Gastrocnemius medialis (tissue), 4 donors: ENCODE measurements around the gene GLIPR1. TPM values are rescaled to one million over a fixed set of nuclear protein-coding genes. Genes with fewer than 3 reads are reported as not detected.

Experiments used
- ATAC-seq, 2 donors: fragments of 150-250 bp; one replicate each; pipeline ENCODE4 v1.9.1; 2016
- DNase-seq, 2 donors: peaks; one replicate each; pipeline ENCODE4 v3.0.0-alpha.2; 2019
- H3K27ac ChIP-seq, 4 donors: fragments of 200-600 bp; sonication (generic); 1 replicate in 1 of 4; 2 replicates in 3 of 4; pipeline ENCODE4 v1.5.1; 2016 to 2018; ENCODE audit warnings: mild to moderate bottlenecking in 2 of 4, moderate library complexity in 1 of 4
- H3K27me3 ChIP-seq, 3 donors: fragments of 200-600 bp; sonication (generic) in 2 of 3; 1 replicate in 1 of 3; 2 replicates in 2 of 3; pipeline versions ENCODE4 v1.5.1 to v1.6.0; 2016 to 2019; ENCODE audit warnings: mild to moderate bottlenecking in 1 of 3, moderate library complexity in 1 of 3
- H3K36me3 ChIP-seq, 2 donors: fragments of 200-600 bp; sonication (generic) in 1 of 2; one replicate each; pipeline ENCODE4 v1.5.1; 2017 to 2018
- H3K4me1 ChIP-seq, 2 donors: fragments of 200-600 bp; sonication (generic) in 1 of 2; one replicate each; pipeline ENCODE4 v1.5.1; 2016 to 2017; ENCODE audit warnings: mild to moderate bottlenecking in 2 of 2
- H3K4me3 ChIP-seq, 4 donors: fragments of 200-600 bp; sonication (generic) in 3 of 4; 1 replicate in 1 of 4; 2 replicates in 3 of 4; pipeline ENCODE4 v1.5.1; 2016 to 2019; ENCODE audit warnings: mild to moderate bottlenecking in 2 of 4
- H3K9me3 ChIP-seq, 3 donors: fragments of 200-600 bp; sonication (generic) in 2 of 3; 1 replicate in 1 of 3; 2 replicates in 2 of 3; pipeline ENCODE4 v1.5.1; 2016 to 2019
- POLR2A ChIP-seq, 2 donors: fragments of 450-650 bp; IDR thresholded peaks; one replicate each; pipeline ENCODE4 v1.6.1; 2017; ENCODE audit warnings: antibody characterized with exemption in 2 of 2, mild to moderate bottlenecking in 2 of 2, moderate library complexity in 2 of 2
- in situ Hi-C, 4 donors: fragments of 200-750 bp; cut with MboI; loops; one replicate each; pipeline versions ENCODE4 v1.15.0 to v1.8.0; 2017; ENCODE audit warnings: low sequenced_read_pairs in 4 of 4
- intact Hi-C: fragments of 100-400 bp; cut with DNase I; formaldehyde crosslinking; loops from one replicate; pipeline ENCODE4 v1.15.1; 2023; ENCODE audit warnings: low total_unique reads
- total RNA-seq, 4 donors: library from RNA; depleted of rRNA; stranded (reverse); fragments of >200 nt; gene quantifications; one replicate each; pipeline versions ENCODE4 v1.1.0 to v1.2.3, GENCODE V29; 2016
- TF ChIP-seq, protein P1 (sequence below), 5 experiments: fragments of 450-650 bp in 3 of 5; fragments of 200-600 bp in 2 of 5; sonication (generic) in 2 of 5; IDR thresholded peaks in 4 of 5; conservative IDR thresholded peaks in 1 of 5; 1 replicate in 4 of 5; 2 replicates in 1 of 5; pipeline ENCODE4 v1.5.1; 2016 to 2019; ENCODE audit warnings: antibody characterized with exemption in 5 of 5, mild to moderate bottlenecking in 3 of 5, moderate library complexity in 3 of 5

GLIPR1 gene
- total RNA-seq, 4 donors from 2014 or later, result 1.1 to 5.6 (median 2.8) TPM

DNA sequence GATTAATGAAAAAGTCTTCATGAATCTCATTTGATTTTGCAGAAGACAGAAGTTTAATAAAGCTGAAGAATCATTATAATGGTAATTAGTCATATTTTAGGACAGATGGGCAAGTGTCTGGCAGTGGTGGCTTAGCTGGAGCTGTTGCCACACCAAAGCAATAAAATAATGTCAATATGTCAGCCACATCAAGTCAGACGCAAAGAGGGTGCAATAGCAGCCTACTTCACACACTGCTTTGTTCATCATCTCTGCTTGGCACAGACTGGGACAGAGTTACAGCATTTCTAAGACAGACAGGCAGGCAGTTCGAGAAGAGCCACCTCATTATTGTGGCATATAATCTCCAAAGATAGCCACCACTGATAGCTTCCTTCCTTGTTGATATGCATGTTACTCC is 47.7 kb downstream of the GLIPR1 start:
- no peak for DNase-seq
- intact Hi-C loops, result loop anchor here (5.0 kb wide), 1 partner anchor 819 kb away; the partner anchor contains the start of gene BBS10

DNA sequence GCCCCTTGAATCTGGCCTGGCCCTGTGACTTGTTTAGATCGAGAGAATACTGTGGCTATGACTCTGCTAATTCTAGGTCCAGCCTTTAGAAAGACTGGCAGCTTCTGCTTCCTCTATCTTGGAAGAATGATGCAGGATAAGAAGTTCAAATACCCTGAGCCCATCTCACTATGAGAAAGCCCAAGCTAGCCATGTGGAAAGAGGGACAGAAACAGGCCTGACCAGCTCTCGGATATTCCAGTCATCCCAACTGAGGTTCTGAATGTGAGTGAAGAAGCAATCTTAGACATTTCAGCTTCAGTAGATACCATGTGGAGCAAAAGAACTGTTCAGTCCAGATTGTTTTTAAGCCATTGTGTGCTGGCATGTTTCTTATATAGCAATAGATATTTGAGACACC is 48.1 kb downstream of the GLIPR1 start:
- in situ Hi-C loops (loop anchor here (5.0 to 25.0 kb wide), 5 partner anchors 496 to 834 kb away; partner anchors contain the start of gene PHLDA1 (in 2 of the 4)), intact Hi-C loops (loop anchor here (5.0 kb wide), 1 partner anchor 819 kb away; the partner anchor contains the start of gene BBS10)
- Histone ChIP-seq H3K4me3 (no peak overlapping the region), H3K4me1 (no peaks in the 10 kb centered on the region), H3K9me3 (no peaks in the 10 kb centered on the region), H3K27me3 (no peaks in the 10 kb centered on the region), H3K36me3 (no peaks in the 10 kb centered on the region), H3K27ac (no peak overlapping the region)
- ATAC-seq (no peak), DNase-seq (no peak)
- no peak for TF ChIP-seq POLR2A (IDR thresholded peaks at IDR 0.05)
- TF ChIP-seq, protein P1, sequence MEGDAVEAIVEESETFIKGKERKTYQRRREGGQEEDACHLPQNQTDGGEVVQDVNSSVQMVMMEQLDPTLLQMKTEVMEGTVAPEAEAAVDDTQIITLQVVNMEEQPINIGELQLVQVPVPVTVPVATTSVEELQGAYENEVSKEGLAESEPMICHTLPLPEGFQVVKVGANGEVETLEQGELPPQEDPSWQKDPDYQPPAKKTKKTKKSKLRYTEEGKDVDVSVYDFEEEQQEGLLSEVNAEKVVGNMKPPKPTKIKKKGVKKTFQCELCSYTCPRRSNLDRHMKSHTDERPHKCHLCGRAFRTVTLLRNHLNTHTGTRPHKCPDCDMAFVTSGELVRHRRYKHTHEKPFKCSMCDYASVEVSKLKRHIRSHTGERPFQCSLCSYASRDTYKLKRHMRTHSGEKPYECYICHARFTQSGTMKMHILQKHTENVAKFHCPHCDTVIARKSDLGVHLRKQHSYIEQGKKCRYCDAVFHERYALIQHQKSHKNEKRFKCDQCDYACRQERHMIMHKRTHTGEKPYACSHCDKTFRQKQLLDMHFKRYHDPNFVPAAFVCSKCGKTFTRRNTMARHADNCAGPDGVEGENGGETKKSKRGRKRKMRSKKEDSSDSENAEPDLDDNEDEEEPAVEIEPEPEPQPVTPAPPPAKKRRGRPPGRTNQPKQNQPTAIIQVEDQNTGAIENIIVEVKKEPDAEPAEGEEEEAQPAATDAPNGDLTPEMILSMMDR (IDR thresholded peaks at IDR 0.05 in 4 of 5, conservative IDR thresholded peaks at IDR 0.05 in 1 of 5), result no peak

More for the DNA sequence above, 47.7 kb downstream of the GLIPR1 start:
- in situ Hi-C loops, result loop anchor here (5.0 to 25.0 kb wide), 5 partner anchors 497 to 834 kb away; partner anchors contain the start of gene PHLDA1 (in 2 of the 4)
- Histone ChIP-seq H3K4me3 (no peak overlapping the region), H3K27ac (no peak overlapping the region), H3K4me1 (no peaks in the 10 kb centered on the region), H3K27me3 (no peaks in the 10 kb centered on the region), H3K9me3 (no peaks in the 10 kb centered on the region), H3K36me3 (no peaks in the 10 kb centered on the region)
- ATAC-seq, result no peak
- TF ChIP-seq, protein P1 (IDR thresholded peaks at IDR 0.05 in 4 of 5, conservative IDR thresholded peaks at IDR 0.05 in 1 of 5), result no peak
- no peak for TF ChIP-seq POLR2A (IDR thresholded peaks at IDR 0.05)

DNA sequence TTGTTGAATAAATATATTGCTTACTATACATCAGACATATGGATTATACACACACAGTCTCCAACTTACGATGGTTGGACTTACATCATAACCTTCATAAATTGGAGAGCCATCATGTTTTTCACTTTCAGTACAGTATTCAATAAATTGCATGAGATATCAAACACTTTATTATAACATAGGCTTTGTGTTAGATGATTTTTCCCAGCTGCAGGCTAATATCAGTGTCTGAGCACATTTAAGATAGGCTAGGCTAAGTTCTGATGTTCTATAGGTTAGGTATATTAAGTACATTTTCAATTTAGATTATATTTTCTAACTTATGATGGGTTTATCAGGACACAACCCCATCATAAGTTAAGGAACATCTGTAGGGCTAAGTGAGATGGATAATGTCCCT is 48.8 kb downstream of the GLIPR1 start:
- Histone ChIP-seq H3K27me3 (no peaks in the 10 kb centered on the region), H3K27ac (no peak overlapping the region), H3K4me3 (no peak overlapping the region), H3K36me3 (no peaks in the 10 kb centered on the region), H3K9me3 (no peaks in the 10 kb centered on the region), H3K4me1 (no peaks in the 10 kb centered on the region)
- in situ Hi-C loops, result loop anchor here (5.0 to 25.0 kb wide), 5 partner anchors 495 to 833 kb away; partner anchors contain the start of gene PHLDA1 (in 2 of the 4)
- DNase-seq (no peak), ATAC-seq (no peak)
- TF ChIP-seq POLR2A (IDR thresholded peaks at IDR 0.05), result no peak
- TF ChIP-seq, protein P1 (IDR thresholded peaks at IDR 0.05 in 4 of 5, conservative IDR thresholded peaks at IDR 0.05 in 1 of 5), result no peak
- intact Hi-C loops, result loop anchor here (5.0 kb wide), 1 partner anchor 818 kb away; the partner anchor contains the start of gene BBS10

DNA sequence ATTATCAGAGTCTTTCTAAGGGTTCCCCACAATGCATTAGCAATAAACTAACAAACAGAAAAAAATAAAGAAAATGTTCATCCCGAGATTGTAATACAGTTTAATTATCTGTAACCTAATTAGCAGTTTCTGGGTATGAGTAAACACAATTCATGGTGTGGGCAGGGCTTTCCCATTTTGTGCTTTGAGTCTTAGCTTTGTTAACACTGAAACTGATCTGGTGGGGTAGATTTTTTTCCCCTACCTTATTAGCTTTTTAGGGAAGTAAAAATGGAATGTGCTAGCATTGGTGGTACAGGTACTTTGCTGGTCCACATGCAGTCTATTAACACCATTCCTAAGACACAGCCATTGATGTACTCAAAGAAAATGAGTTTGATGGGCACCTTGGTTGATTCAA is 49.3 kb downstream of the GLIPR1 start:
- intact Hi-C loops, result loop anchor here (5.0 kb wide), 1 partner anchor 817 kb away; the partner anchor contains the start of gene BBS10
- DNase-seq (no peak), ATAC-seq (no peak)
- in situ Hi-C loops, result loop anchor here (5.0 to 25.0 kb wide), 5 partner anchors 495 to 832 kb away; partner anchors contain the start of gene PHLDA1 (in 2 of the 4)
- Histone ChIP-seq H3K9me3 (no peaks in the 10 kb centered on the region), H3K27ac (no peak overlapping the region), H3K27me3 (no peaks in the 10 kb centered on the region), H3K4me1 (no peaks in the 10 kb centered on the region), H3K36me3 (no peaks in the 10 kb centered on the region), H3K4me3 (no peak overlapping the region)
- no peak for TF ChIP-seq POLR2A (IDR thresholded peaks at IDR 0.05)
- TF ChIP-seq, protein P1 (IDR thresholded peaks at IDR 0.05 in 4 of 5, conservative IDR thresholded peaks at IDR 0.05 in 1 of 5), result no peak
